Gastrocnemius medialis (tissue), 4 donors: ENCODE data around the gene ATP7B. TPM values are rescaled to one million over a fixed set of nuclear protein-coding genes. Genes with fewer than 3 reads are reported as not detected.

ENCODE experiments used
- ATAC-seq, 2 donors: fragments of 150-250 bp; one replicate each; pipeline ENCODE4 v1.9.1; 2016
- DNase-seq, 2 donors: peaks; one replicate each; pipeline ENCODE4 v3.0.0-alpha.2; 2019
- H3K27ac ChIP-seq, 4 donors: fragments of 200-600 bp; sonication (generic); 1 replicate in 1 of 4; 2 replicates in 3 of 4; pipeline ENCODE4 v1.5.1; 2016 to 2018; ENCODE audit warnings: mild to moderate bottlenecking in 2 of 4, moderate library complexity in 1 of 4
- H3K27me3 ChIP-seq, 3 donors: fragments of 200-600 bp; sonication (generic) in 2 of 3; 1 replicate in 1 of 3; 2 replicates in 2 of 3; pipeline versions ENCODE4 v1.5.1 to v1.6.0; 2016 to 2019; ENCODE audit warnings: mild to moderate bottlenecking in 1 of 3, moderate library complexity in 1 of 3
- H3K36me3 ChIP-seq, 2 donors: fragments of 200-600 bp; sonication (generic) in 1 of 2; one replicate each; pipeline ENCODE4 v1.5.1; 2017 to 2018
- H3K4me1 ChIP-seq, 2 donors: fragments of 200-600 bp; sonication (generic) in 1 of 2; one replicate each; pipeline ENCODE4 v1.5.1; 2016 to 2017; ENCODE audit warnings: mild to moderate bottlenecking in 2 of 2
- H3K4me3 ChIP-seq, 4 donors: fragments of 200-600 bp; sonication (generic) in 3 of 4; 1 replicate in 1 of 4; 2 replicates in 3 of 4; pipeline ENCODE4 v1.5.1; 2016 to 2019; ENCODE audit warnings: mild to moderate bottlenecking in 2 of 4
- H3K9me3 ChIP-seq, 3 donors: fragments of 200-600 bp; sonication (generic) in 2 of 3; 1 replicate in 1 of 3; 2 replicates in 2 of 3; pipeline ENCODE4 v1.5.1; 2016 to 2019
- CTCF ChIP-seq, 5 experiments: fragments of 450-650 bp in 3 of 5; fragments of 200-600 bp in 2 of 5; sonication (generic) in 2 of 5; IDR thresholded peaks in 4 of 5; conservative IDR thresholded peaks in 1 of 5; 1 replicate in 4 of 5; 2 replicates in 1 of 5; pipeline ENCODE4 v1.5.1; 2016 to 2019; ENCODE audit warnings: antibody characterized with exemption in 5 of 5, mild to moderate bottlenecking in 3 of 5, moderate library complexity in 3 of 5
- POLR2A ChIP-seq, 2 donors: fragments of 450-650 bp; IDR thresholded peaks; one replicate each; pipeline ENCODE4 v1.6.1; 2017; ENCODE audit warnings: antibody characterized with exemption in 2 of 2, mild to moderate bottlenecking in 2 of 2, moderate library complexity in 2 of 2
- in situ Hi-C, 4 donors: fragments of 200-750 bp; cut with MboI; loops; one replicate each; pipeline versions ENCODE4 v1.15.0 to v1.8.0; 2017; ENCODE audit warnings: low sequenced_read_pairs in 4 of 4
- intact Hi-C: fragments of 100-400 bp; cut with DNase I; formaldehyde crosslinking; loops from one replicate; pipeline ENCODE4 v1.15.1; 2023; ENCODE audit warnings: low total_unique reads
- total RNA-seq, 4 donors: library from RNA; depleted of rRNA; stranded (reverse); fragments of >200 nt; gene quantifications; one replicate each; pipeline versions ENCODE4 v1.1.0 to v1.2.3, GENCODE V29; 2016

The ATP7B gene
- total RNA-seq, 4 donors from 2014 or later, result 1.6 to 3.3 (median 2.6) TPM

- intact Hi-C loops (no loop called here), in situ Hi-C loops (no loop called here)
- H3K9me3 ChIP-seq, result no peaks in the 10 kb centered on the region
- H3K4me1 ChIP-seq, result peaks cover 0 to 3% of the 10 kb centered on the region in 2 donors
- no peaks in the 10 kb centered on the region for H3K27me3 ChIP-seq
- H3K4me3 ChIP-seq, result no peak overlapping the region
- TF ChIP-seq POLR2A (IDR thresholded peaks at IDR 0.05) (no peak), CTCF (IDR thresholded peaks at IDR 0.05 in 4 of 5, conservative IDR thresholded peaks at IDR 0.05 in 1 of 5) (no peak)
- peaks cover 0 to 8% of the 10 kb centered on the region in 2 donors for H3K36me3 ChIP-seq
- ATAC-seq (no peak), DNase-seq (no peak)
- H3K27ac ChIP-seq, result no peak overlapping the region
Observed at GRCh38 chr13:51932231-51932630, 79.0 kb downstream of the ATP7B start.

DNA sequence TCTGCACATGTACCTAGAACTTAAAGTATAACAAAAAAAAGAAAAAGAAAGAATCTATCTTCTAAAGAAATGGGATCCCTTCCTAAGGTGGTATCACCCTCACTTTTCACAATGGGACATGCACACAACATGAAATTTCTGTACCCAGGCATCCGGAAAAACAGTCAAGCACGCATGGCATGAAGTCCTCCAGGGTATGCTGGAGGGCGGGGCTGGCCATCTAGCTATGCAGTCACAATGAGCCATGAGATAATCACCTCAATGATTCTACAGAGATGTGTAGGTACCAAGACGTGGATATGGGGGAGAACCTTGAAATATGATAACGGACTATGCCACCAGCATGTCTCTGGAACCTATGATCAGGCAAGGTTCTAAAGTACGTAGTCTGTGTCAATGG lies 79.6 kb downstream of the ATP7B start:
- peaks cover 0 to 3% of the 10 kb centered on the region in 2 donors for H3K4me1 ChIP-seq
- intact Hi-C loops, result no loop called here
- H3K9me3 ChIP-seq, result no peaks in the 10 kb centered on the region
- peaks cover 0 to 8% of the 10 kb centered on the region in 2 donors for H3K36me3 ChIP-seq
- in situ Hi-C loops, result no loop called here
- no peak for ATAC-seq
- no peak overlapping the region for H3K4me3 ChIP-seq
- no peak overlapping the region for H3K27ac ChIP-seq
- TF ChIP-seq POLR2A (IDR thresholded peaks at IDR 0.05) (no peak), CTCF (IDR thresholded peaks at IDR 0.05 in 4 of 5, conservative IDR thresholded peaks at IDR 0.05 in 1 of 5) (no peak)
- no peak for DNase-seq
- H3K27me3 ChIP-seq, result no peaks in the 10 kb centered on the region

GRCh38 chr13:51929699-51930098 lies 81.6 kb downstream of the ATP7B start:
- intact Hi-C loops (no loop called here), in situ Hi-C loops (no loop called here)
- Histone ChIP-seq H3K4me3 (no peak overlapping the region), H3K9me3 (no peaks in the 10 kb centered on the region), H3K4me1 (peaks cover 0 to 3% of the 10 kb centered on the region in 2 donors), H3K27ac (no peak overlapping the region), H3K27me3 (no peaks in the 10 kb centered on the region), H3K36me3 (peaks cover 0 to 8% of the 10 kb centered on the region in 2 donors)
- TF ChIP-seq POLR2A (IDR thresholded peaks at IDR 0.05) (no peak), CTCF (IDR thresholded peaks at IDR 0.05 in 4 of 5, conservative IDR thresholded peaks at IDR 0.05 in 1 of 5) (no peak)
- ATAC-seq (no peak), DNase-seq (no peak)

- Histone ChIP-seq H3K4me3 (no peak overlapping the region), H3K4me1 (peaks cover 0 to 3% of the 10 kb centered on the region in 2 donors), H3K27me3 (no peaks in the 10 kb centered on the region), H3K27ac (peak overlapping the region in 1 of 4 donors; percentile 11), H3K9me3 (no peaks in the 10 kb centered on the region), H3K36me3 (peaks cover 0 to 4% of the 10 kb centered on the region in 2 donors)
- DNase-seq (peak in 1 of 2 donors; percentile 30), ATAC-seq (peak; percentile 95 to 98)
- TF ChIP-seq CTCF (IDR thresholded peaks at IDR 0.05 in 4 of 5, conservative IDR thresholded peaks at IDR 0.05 in 1 of 5), result no peak
- no peak for TF ChIP-seq POLR2A (IDR thresholded peaks at IDR 0.05)
- in situ Hi-C loops (no loop called here), intact Hi-C loops (no loop called here)
Observed at GRCh38 chr13:51928231-51928630, 83.0 kb downstream of the ATP7B start.

GRCh38 chr13:51927129-51927528 lies 84.1 kb downstream of the ATP7B start:
- peaks cover 0 to 4% of the 10 kb centered on the region in 2 donors for H3K36me3 ChIP-seq
- DNase-seq (no peak), ATAC-seq (no peak)
- no peak overlapping the region for H3K27ac ChIP-seq
- no peak overlapping the region for H3K4me3 ChIP-seq
- no peak for TF ChIP-seq CTCF (IDR thresholded peaks at IDR 0.05 in 4 of 5, conservative IDR thresholded peaks at IDR 0.05 in 1 of 5)
- TF ChIP-seq POLR2A (IDR thresholded peaks at IDR 0.05), result no peak
- peaks cover 0 to 3% of the 10 kb centered on the region in 2 donors for H3K4me1 ChIP-seq
- H3K27me3 ChIP-seq, result no peaks in the 10 kb centered on the region
- intact Hi-C loops, result no loop called here
- in situ Hi-C loops, result no loop called here
- no peaks in the 10 kb centered on the region for H3K9me3 ChIP-seq
